Neutrophil (primary cell): ENCODE measurements around the gene BICD1.

Experiments
- H3K27ac ChIP-seq: fragments of 200-600 bp; sonication (generic); 2 replicates; pipeline ENCODE4 v1.5.1; 2016; ENCODE audit warnings: mild to moderate bottlenecking, moderate library complexity
- H3K27me3 ChIP-seq: fragments of 200-600 bp; sonication (generic); 2 replicates; pipeline ENCODE4 v1.6.0; 2016; ENCODE audit warnings: mild to moderate bottlenecking
- H3K36me3 ChIP-seq: fragments of 200-600 bp; sonication (generic); 2 replicates; pipeline ENCODE4 v1.5.1; 2017
- H3K4me1 ChIP-seq, 2 experiments: fragments of 200-600 bp in 1 of 2; sonication (generic) in 1 of 2; 1 replicate in 1 of 2; 2 replicates in 1 of 2; pipeline versions ENCODE4 v1.5.1 to v1.6.1; 2013 to 2016; ENCODE audit warnings: low read depth in 1 of 2, low read length in 1 of 2, mild to moderate bottlenecking in 1 of 2, moderate library complexity in 1 of 2; ENCODE audit not compliant: control insufficient read depth in 1 of 2, insufficient read depth in 1 of 2
- H3K4me3 ChIP-seq, 2 experiments: fragments of 200-600 bp in 1 of 2; sonication (generic) in 1 of 2; 1 replicate in 1 of 2; 2 replicates in 1 of 2; pipeline ENCODE4 v1.5.1; 2013 to 2016; ENCODE audit warnings: low read depth in 1 of 2, low read length in 1 of 2, mild to moderate bottlenecking in 1 of 2, moderate library complexity in 1 of 2
- H3K9me3 ChIP-seq: fragments of 200-600 bp; sonication (generic); 2 replicates; pipeline ENCODE4 v1.5.1; 2016
- TF ChIP-seq, protein P1 (sequence below): fragments of 200-600 bp; sonication (generic); IDR thresholded peaks from 2 replicates; pipeline ENCODE4 v1.5.1; 2016; ENCODE audit warnings: antibody characterized with exemption

BICD1 gene

DNA sequence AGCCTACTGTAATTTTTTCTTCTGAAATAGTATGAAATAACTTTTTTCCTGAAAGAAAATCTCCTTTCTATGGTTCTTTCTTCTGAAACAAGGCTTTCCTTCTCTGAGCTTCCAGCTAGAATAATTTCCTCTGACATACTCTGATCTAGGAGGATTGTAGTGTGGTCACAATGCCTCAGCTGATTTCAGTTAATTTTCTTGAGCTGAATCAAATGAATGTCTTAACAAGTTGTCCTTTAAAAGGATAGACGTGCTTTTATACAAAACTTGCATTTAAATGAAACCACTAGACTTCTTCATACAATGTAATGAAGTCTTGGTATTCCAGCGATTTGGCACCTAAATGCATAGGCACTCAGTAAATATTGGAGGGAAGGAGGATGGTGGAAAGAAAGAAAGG lies 94.4 kb downstream of the BICD1 start:
- no peaks in the 10 kb centered on the region for H3K9me3 ChIP-seq
- no peak overlapping the region for H3K27ac ChIP-seq
- no peaks in the 10 kb centered on the region for H3K27me3 ChIP-seq
- TF ChIP-seq, protein P1, sequence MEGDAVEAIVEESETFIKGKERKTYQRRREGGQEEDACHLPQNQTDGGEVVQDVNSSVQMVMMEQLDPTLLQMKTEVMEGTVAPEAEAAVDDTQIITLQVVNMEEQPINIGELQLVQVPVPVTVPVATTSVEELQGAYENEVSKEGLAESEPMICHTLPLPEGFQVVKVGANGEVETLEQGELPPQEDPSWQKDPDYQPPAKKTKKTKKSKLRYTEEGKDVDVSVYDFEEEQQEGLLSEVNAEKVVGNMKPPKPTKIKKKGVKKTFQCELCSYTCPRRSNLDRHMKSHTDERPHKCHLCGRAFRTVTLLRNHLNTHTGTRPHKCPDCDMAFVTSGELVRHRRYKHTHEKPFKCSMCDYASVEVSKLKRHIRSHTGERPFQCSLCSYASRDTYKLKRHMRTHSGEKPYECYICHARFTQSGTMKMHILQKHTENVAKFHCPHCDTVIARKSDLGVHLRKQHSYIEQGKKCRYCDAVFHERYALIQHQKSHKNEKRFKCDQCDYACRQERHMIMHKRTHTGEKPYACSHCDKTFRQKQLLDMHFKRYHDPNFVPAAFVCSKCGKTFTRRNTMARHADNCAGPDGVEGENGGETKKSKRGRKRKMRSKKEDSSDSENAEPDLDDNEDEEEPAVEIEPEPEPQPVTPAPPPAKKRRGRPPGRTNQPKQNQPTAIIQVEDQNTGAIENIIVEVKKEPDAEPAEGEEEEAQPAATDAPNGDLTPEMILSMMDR = no peak
- H3K4me3 ChIP-seq = no peak overlapping the region
- no peaks in the 10 kb centered on the region for H3K36me3 ChIP-seq
- no peaks in the 10 kb centered on the region for H3K4me1 ChIP-seq

DNA sequence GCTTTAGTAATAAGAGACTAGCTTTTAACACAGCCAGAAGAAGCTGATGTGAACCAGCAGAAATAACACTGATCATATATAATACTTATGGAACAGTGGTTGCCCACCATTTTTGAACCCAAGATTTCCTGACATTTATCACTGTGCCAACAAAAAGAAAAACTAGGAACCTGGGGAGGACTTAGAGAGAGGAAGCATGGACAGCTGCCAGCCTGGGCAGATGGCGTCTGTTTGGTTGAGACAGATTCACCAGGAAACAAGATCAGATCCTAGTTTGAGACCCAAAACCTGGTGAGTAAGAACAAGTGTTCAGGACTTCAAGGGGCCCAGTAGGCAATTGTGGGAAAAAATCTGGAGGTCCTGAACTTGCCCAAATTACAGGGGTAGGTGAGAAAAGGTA lies 95.3 kb downstream of the BICD1 start:
- Histone ChIP-seq H3K36me3 (no peaks in the 10 kb centered on the region), H3K9me3 (no peaks in the 10 kb centered on the region), H3K4me1 (no peaks in the 10 kb centered on the region), H3K27ac (no peak overlapping the region), H3K4me3 (no peak overlapping the region), H3K27me3 (no peaks in the 10 kb centered on the region)
- TF ChIP-seq, protein P1 = no peak

DNA sequence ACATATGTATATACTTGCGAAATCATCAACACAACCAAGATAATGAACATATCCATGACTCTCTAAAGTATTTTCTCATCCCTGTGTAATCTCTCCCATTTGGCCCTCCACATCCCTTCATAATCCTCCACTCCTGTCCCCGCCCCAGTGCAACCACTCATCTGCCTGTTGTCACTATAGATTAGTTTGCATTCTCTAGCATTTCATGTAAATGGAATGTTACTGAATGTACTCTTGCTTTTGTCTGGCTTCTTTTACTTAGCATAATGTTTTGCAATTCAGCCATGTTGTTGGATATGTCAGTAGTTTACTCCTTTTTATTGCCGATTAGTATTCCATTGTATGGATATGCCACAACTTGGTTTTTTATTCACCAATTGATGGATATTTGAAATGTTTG lies 99.1 kb downstream of the BICD1 start:
- Histone ChIP-seq H3K27me3 (no peaks in the 10 kb centered on the region), H3K4me1 (no peaks in the 10 kb centered on the region), H3K9me3 (no peaks in the 10 kb centered on the region), H3K36me3 (no peaks in the 10 kb centered on the region), H3K27ac (no peak overlapping the region), H3K4me3 (no peak overlapping the region)
- TF ChIP-seq, protein P1 = no peak

DNA sequence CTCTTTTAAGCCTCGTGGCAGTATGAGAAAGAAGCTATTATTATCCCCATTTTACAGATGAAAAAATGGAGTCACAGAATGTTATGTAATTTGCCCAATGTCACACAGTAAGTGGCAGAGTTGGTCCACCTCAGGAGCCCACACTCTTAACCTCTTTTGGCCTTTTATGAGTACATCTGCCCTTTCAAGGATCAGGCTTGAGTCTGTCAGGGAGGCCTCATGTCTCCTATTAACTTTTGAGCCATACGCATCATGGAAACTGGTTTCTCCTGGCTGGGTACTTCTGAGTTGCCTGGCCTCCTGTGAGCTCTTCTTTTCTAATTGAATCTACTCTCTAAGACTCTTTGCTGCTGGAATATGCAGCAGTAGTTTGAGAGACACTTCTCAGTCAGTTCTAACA lies 101.7 kb downstream of the BICD1 start:
- H3K9me3 ChIP-seq = no peaks in the 10 kb centered on the region
- H3K27ac ChIP-seq = no peak overlapping the region
- H3K4me3 ChIP-seq = no peak overlapping the region
- no peaks in the 10 kb centered on the region for H3K27me3 ChIP-seq
- TF ChIP-seq, protein P1 = no peak
- peaks cover 0 to 9% of the 10 kb centered on the region in 2 experiments for H3K4me1 ChIP-seq
- H3K36me3 ChIP-seq = no peaks in the 10 kb centered on the region

DNA sequence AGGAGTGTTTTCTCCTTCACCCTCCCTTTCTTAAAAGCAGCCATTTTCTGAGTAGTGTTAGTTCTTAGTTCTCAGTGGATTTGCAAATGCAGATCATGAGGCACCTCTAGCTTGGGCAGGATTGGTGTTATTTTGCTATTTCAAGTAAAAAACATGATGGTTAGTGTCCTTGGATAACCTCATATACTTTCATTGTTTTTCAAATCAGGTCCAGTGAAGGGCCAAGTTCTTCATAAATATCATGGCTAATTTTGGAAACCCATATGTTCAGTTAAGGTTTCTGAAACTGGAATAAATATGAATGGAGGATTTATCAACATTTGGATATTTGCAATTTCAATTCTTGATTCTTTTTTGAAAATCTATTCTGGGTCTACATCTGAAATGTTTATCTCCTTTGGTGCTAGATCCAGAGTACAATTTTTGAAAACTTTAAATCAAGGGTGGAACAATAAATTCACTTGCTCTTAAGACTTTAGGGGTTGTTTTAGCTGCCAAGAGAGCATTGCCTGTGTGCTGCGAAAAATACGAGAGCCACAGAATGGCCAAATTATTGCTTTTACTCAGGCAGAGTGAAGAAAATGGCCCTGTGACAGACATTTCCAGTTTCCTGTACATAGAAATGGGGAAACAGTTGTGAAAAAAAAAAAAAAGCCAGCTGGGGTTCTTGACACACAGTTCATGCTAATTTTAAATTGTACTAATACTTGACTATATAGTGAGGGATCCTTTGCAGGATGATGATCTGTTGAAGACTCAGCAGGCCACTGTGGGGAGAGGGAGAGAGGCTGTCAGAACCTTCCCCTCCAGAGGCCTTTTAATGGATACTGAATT lies 104.6 kb downstream of the BICD1 start:
- H3K27ac ChIP-seq = no peak overlapping the region
- H3K4me1 ChIP-seq = peaks cover 0 to 9% of the 10 kb centered on the region in 2 experiments
- no peaks in the 10 kb centered on the region for H3K36me3 ChIP-seq
- TF ChIP-seq, protein P1 = no peak
- H3K9me3 ChIP-seq = no peaks in the 10 kb centered on the region
- no peak overlapping the region for H3K4me3 ChIP-seq
- no peaks in the 10 kb centered on the region for H3K27me3 ChIP-seq

DNA sequence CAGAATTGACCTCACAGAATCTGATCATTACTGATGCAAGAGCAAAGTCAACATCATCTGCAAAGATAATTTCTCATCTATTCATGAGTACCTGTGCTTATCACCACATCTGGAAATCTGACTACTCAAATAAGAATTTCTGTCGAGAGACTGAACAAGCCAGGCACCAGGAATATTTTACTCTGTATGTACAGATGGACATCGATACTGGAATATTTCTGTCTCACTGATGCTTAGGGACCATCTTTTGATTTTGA lies 105.2 kb downstream of the BICD1 start:
- TF ChIP-seq, protein P1 = no peak
- H3K4me3 ChIP-seq = no peak overlapping the region
- no peak overlapping the region for H3K27ac ChIP-seq
- peaks cover 0 to 9% of the 10 kb centered on the region in 2 experiments for H3K4me1 ChIP-seq
- no peaks in the 10 kb centered on the region for H3K27me3 ChIP-seq
- no peaks in the 10 kb centered on the region for H3K9me3 ChIP-seq
- no peaks in the 10 kb centered on the region for H3K36me3 ChIP-seq
